Activated naive CD8-positive, alpha-beta T cell (primary cell): Measurements from ENCODE around the gene KRT33A.
"Not testable (repeated sequence)": the region's sequence is repeated elsewhere in the genome, so short reads cannot be mapped to it uniquely, and the experiment has no call there.

Source experiments
- H3K27ac Mint-ChIP-seq: one replicate; pipeline ENCODE4 v1.8.0; 2021; ENCODE audit warnings: mixed read lengths
- H3K27me3 Mint-ChIP-seq: one replicate; pipeline ENCODE4 v1.8.0; 2021; ENCODE audit warnings: mixed read lengths
- H3K36me3 Mint-ChIP-seq: one replicate; pipeline ENCODE4 v1.8.0; 2021; ENCODE audit warnings: mixed read lengths
- H3K4me1 Mint-ChIP-seq: one replicate; pipeline ENCODE4 v1.8.0; 2021; ENCODE audit warnings: low read depth, mixed read lengths
- H3K4me3 Mint-ChIP-seq: one replicate; pipeline ENCODE4 v1.8.0; 2021; ENCODE audit warnings: mild to moderate bottlenecking, mixed read lengths
- H3K9me3 Mint-ChIP-seq: one replicate; pipeline ENCODE4 v1.8.0; 2021; ENCODE audit warnings: low read depth, mixed read lengths

The KRT33A gene

DNA sequence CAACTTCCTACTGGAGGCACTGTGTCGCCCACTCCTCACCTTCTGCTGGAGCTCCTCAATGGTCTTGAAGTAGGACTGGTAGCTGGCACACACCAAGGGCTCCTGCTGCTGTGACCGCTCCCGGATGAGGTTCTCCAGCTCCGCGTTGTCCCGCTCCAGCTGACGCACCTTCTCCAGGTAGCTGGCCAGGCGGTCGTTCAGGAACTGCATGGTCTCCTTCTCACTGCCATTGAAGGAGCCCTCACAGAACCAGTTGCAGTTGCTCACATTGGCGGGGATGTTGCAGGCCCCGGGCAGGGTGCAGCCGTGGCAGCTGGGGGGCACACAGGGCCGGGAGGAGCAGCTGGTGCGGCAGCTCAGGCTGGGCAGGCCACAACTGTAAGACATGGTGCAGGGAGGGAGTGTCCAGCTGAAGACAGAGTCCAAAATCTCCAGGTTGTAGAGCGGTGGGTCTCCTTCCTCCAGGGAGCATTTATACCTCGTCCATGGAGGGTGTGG is at the start of gene KRT33A:
KRT33A (minus strand) TSS at position 448 of the 498 bp plus-strand sequence; CDS start at position 387, 61 bp downstream.
- not testable (repeated sequence) for H3K4me3 Mint-ChIP-seq, H3K27me3 Mint-ChIP-seq, H3K36me3 Mint-ChIP-seq, H3K27ac Mint-ChIP-seq, H3K9me3 Mint-ChIP-seq
- H3K4me1 Mint-ChIP-seq: peaks cover 17% of the 10 kb centered on the region

DNA sequence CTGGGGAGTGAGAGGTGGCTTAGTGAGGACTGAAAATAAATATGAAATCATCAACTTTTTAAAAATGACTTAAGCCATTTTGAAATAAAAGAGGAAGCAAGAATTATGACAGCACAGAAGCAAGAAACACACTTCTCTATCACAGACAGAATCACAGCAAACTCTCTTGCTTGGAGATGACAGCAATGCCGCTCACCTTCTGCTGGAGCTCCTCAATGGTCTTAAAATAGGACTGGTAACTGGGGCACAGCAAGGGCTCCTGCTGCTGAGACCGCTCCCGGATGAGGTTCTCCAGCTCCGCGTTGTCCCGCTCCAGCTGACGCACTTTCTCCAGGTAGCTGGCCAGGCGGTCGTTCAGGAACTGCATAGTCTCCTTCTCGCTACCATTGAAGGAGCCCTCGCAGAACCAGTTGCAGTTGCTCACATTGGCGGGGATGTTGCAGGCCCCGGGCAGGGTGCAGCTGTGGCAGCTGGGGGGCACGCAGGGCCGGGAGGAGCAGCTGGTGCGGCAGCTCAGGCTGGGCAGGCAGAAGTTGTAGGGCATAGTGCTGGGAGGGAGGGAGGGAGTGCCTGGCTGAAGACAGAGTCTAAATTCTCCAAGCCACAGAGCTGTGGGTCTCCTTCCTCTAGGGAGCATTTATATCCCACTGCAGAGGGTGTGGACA is 46.5 kb upstream of the KRT33A start, which contains the start of gene KRT31:
KRT31 (minus strand) TSS at position 613 of the 665 bp plus-strand sequence; CDS start at position 544, 69 bp downstream.
- Mint-ChIP-seq H3K36me3 (peaks cover 2% of the 10 kb centered on the region), H3K4me3 (no peak within 1 kb of the TSS), H3K9me3 (no peaks in the 10 kb centered on the region), H3K4me1 (peaks cover 12% of the 10 kb centered on the region), H3K27me3 (no peaks in the 10 kb centered on the region), H3K27ac (no peak within 1 kb of the TSS)

DNA sequence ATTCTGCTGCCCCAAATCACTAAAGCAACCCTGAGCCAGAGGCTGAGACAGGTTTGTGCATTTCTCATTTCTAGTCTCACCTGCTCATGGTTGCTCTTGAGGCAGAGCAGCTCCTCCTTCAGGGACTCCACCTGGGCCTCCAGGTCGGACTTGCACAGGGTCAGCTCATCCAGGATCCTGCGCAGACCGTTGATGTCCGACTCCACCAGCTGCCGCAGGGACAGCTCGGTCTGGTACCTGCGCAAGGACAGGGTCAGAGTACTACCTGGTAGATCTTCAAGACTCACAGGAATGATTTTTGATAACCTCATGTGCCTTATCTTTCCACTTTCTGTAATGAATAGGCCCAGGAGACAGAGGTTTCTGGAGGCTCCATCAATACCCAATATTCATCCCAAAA is 45.7 kb upstream of the KRT33A start:
- Mint-ChIP-seq H3K27ac (no peak overlapping the region), H3K9me3 (no peaks in the 10 kb centered on the region), H3K4me1 (peaks cover 10% of the 10 kb centered on the region), H3K4me3 (no peak overlapping the region), H3K36me3 (peaks cover 2% of the 10 kb centered on the region), H3K27me3 (peaks cover 2% of the 10 kb centered on the region)

DNA sequence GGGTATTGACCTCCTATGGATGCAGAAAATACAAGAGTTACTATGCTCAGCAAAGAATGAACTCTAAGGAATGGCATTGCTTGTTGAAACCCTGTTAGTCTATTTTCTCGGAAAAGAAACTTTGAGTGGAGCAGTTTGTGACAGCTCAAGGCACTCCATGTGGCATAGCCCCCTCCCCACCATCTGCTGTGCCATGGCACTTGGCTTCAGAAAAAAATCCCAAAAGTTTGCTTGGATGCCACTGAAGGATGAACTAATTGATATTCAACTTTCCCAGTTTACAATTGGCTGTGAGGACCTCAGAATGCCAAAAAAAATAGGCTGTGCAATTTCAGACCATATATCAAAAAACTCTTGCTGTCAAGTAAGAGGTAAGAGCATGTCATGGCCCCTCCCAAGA is 45.0 kb upstream of the KRT33A start:
- Mint-ChIP-seq H3K27me3 (peaks cover 2% of the 10 kb centered on the region), H3K4me3 (no peak overlapping the region), H3K27ac (no peak overlapping the region), H3K9me3 (no peaks in the 10 kb centered on the region), H3K36me3 (peaks cover 2% of the 10 kb centered on the region), H3K4me1 (peaks cover 10% of the 10 kb centered on the region)

DNA sequence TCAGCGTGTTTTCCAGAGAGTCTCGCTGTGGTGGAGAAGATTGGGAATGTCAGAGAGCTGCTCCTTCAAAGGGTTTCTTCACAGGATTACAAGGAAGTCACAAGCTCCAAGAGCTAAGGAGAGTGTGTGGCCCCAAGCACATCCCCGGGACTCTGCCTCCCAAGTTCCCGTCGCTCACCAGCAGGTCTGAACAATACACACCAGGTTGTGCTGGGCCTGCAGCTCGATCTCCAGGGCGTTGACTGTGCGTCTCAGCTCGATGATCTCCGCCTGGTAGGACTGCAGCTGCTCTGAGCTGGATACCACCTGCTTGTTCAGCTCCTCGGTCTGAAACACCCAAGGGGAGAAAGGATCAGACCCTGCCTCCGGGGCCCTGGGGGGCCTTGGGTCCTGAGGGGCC is 44.4 kb upstream of the KRT33A start:
- H3K9me3 Mint-ChIP-seq, H3K36me3 Mint-ChIP-seq: not testable (repeated sequence)

DNA sequence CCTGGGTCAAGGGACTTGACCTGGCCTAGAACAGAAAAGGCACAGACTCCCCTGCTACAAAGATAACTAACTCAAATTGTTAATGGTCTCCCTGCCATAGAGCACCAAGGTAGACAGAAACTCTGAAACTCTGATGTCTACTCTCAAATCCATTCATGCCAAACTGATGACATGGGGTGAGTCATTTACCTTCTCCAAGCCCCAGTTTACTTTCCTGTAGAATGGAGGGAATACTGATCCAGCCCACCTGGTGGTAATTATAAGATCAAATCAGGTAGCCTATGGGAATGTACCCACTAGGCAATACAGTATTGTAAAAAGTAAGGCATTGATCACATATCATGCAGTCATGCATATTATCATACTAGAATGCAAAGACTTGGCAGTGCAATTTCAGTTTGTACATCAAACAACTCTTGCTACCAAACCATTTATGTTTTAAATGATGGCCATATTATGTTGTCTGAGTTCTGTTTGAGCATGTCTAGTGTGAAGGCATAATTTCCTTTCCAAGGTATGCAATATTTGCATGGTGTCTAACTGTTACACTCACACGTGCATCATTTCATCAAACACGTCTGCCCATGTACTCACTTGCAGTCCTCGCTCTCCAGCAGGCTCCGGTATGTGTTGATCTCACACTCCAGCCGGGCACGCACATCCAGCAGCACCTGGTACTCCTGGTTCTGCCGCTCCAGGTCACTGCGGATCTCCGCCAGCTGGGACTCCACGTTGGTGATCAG is 43.8 kb upstream of the KRT33A start:
- Mint-ChIP-seq H3K36me3 (no peaks in the 10 kb centered on the region), H3K27me3 (peaks cover 2% of the 10 kb centered on the region), H3K27ac (no peak overlapping the region), H3K4me3 (no peak overlapping the region), H3K4me1 (peaks cover 6% of the 10 kb centered on the region), H3K9me3 (no peaks in the 10 kb centered on the region)

More for the DNA sequence above, 44.4 kb upstream of the KRT33A start:
- not testable (repeated sequence) for H3K27ac Mint-ChIP-seq, H3K27me3 Mint-ChIP-seq, H3K4me1 Mint-ChIP-seq, H3K4me3 Mint-ChIP-seq

DNA sequence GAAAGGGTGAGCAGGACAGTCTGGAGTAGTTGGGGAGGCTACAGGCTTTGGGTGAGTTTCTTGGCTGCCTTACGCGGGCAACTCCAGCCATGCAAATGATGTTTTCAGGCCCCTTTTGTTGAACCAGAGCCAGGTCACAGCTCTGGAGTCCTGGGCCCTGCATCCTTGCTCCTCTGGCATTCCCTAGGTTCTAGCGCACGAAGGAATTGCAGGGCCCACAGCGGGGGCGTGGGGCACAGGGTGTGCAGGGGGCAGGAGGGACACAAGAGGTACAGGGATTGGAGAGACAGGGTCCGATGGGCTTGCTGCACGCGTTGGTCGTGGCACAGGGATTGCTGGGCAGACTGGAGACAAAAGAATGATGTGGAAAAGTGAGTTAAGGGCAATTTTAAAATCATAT is 43.2 kb upstream of the KRT33A start:
- Mint-ChIP-seq H3K4me1 (peaks cover 4% of the 10 kb centered on the region), H3K27ac (no peak overlapping the region), H3K4me3 (no peak overlapping the region), H3K36me3 (no peaks in the 10 kb centered on the region), H3K9me3 (no peaks in the 10 kb centered on the region), H3K27me3 (peaks cover 2% of the 10 kb centered on the region)

DNA sequence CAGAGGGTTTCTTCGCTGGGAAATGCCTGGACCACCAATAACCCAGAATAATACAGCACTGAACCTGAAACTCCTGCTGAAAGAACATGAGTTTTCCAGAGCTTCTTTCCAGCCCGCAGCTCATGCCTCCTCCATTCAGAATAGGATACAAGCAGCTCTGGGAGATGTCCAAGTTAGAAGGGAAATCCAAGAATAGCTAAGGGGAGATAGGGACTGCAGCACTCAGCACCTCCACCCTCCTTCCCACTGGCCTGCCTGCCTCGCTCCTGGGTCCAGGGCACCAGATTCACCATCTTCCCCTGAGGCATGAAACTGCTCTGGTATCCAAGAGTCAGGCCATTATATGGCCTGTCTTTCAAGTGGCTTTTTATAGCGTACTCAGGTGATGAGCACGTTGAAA is 42.7 kb upstream of the KRT33A start:
- peaks cover 2% of the 10 kb centered on the region for H3K27me3 Mint-ChIP-seq
- H3K4me3 Mint-ChIP-seq: no peak overlapping the region
- H3K9me3 Mint-ChIP-seq: no peaks in the 10 kb centered on the region
- H3K4me1 Mint-ChIP-seq: peaks cover 7% of the 10 kb centered on the region
- no peak overlapping the region for H3K27ac Mint-ChIP-seq
- H3K36me3 Mint-ChIP-seq: no peaks in the 10 kb centered on the region

DNA sequence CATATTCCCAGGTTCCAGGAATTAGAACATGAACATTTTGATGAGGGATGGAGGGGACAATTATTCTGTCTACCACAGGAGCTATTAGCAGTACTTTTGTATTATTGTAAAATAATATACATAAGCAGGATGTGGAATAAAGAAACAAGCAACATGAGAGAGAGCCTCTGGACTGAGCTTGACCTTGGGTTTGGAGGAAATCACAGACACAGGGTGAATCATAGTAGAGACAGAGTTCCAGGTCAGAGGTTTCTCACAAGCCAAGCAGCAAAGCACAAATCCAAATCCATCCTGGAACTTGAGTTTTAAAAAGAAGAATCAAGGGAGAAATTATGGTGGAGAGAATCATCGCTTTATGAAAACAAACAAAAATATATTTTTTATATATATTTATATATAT is 41.6 kb upstream of the KRT33A start:
- Mint-ChIP-seq H3K4me3 (no peak overlapping the region), H3K27me3 (peaks cover 2% of the 10 kb centered on the region), H3K9me3 (no peaks in the 10 kb centered on the region), H3K27ac (no peak overlapping the region), H3K36me3 (peaks cover 1% of the 10 kb centered on the region), H3K4me1 (peaks cover 7% of the 10 kb centered on the region)

DNA sequence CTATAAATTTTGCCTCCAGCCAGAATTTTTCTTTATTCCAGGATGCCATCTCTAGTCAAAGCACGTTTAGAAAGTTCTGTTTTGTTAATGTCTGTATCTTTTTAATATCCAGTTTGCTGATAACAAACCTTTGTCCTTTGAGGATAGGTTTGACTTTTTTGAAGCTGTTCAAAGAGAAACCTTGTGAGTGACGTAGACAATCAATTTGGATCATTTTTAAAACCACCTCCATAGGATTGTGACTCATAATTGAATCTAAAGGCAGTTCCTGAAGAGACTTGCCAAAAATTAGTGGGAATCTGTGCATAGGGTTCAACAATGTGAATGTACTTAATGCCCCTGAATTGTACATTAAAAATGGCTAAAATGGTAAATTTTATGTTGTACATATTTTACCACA is 40.9 kb upstream of the KRT33A start:
- Mint-ChIP-seq H3K27me3 (peaks cover 2% of the 10 kb centered on the region), H3K36me3 (peaks cover 4% of the 10 kb centered on the region), H3K4me1 (peaks cover 7% of the 10 kb centered on the region), H3K9me3 (peaks cover 2% of the 10 kb centered on the region), H3K27ac (no peak overlapping the region), H3K4me3 (no peak overlapping the region)

DNA sequence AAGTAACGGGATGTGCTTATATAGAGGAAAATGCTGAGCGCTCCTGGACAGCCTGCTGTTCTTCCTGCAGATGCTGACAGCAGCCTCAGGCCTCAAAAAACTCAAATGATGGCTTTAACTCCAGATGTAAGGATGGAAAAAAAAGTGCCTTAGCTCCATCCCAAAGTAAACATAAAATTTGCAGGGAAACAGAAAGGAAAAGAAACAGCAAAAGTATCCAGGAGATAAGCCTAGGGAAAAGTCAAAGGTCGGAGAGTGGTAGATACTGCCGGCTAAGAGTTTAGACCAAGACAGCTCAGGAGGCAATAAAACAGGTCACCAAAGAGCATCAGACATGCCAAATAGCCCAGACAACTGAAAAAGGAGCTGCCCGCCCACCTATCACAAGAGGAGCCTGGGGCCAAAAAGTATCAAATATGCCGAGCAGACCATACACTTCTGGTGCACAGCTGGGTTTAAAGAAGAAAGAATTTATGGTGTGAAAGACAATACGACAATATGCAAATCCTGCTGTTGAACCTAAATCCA is 39.8 kb upstream of the KRT33A start:
- no peak overlapping the region for H3K27ac Mint-ChIP-seq
- H3K4me1 Mint-ChIP-seq: peaks cover 4% of the 10 kb centered on the region
- H3K9me3 Mint-ChIP-seq: peaks cover 5% of the 10 kb centered on the region
- no peak overlapping the region for H3K4me3 Mint-ChIP-seq
- H3K36me3 Mint-ChIP-seq: peaks cover 5% of the 10 kb centered on the region
- H3K27me3 Mint-ChIP-seq: peaks cover 2% of the 10 kb centered on the region

DNA sequence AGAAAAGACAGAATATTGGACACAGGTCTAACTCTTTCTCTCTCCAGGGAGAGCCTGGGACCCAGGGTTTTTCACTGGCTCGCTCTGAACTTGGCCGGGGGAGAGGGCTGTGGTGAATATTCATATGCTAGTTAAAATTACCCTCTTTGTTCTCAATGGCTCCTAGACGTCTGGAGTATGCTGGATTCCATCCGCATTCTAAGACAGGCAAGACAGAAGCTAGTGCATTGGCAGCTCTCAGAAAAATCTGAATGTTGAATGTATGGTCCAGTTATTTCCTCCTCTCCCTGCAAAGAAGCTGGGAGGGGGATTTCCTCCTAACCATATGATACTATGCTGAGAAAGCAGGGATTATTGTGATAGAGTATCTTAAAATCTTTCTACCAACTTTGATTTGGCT is 37.0 kb upstream of the KRT33A start:
- Mint-ChIP-seq H3K9me3 (peaks cover 5% of the 10 kb centered on the region), H3K4me1 (peaks cover 4% of the 10 kb centered on the region), H3K27me3 (peaks cover 2% of the 10 kb centered on the region), H3K27ac (no peak overlapping the region), H3K4me3 (no peak overlapping the region), H3K36me3 (peaks cover 5% of the 10 kb centered on the region)

DNA sequence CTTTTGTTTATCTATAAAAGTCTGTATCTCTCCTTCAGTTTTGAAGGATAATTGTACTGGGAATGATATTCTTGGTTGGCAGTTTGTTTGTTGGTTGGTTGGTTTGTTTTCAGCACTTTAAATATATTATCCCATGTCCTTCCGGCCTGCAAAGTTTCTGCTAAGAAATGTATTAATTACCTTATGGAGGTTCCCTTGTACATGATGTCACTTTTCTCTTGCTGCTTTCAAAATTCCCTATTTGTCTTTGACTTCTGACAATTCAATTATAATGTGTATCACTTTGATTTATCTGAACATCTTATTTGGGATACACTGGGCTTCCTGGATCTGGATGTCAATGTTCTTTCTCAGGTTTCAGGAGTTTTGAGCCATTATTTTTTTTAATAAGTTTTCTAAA is 35.6 kb upstream of the KRT33A start:
- Mint-ChIP-seq H3K27ac (no peak overlapping the region), H3K36me3 (peaks cover 5% of the 10 kb centered on the region), H3K9me3 (peaks cover 5% of the 10 kb centered on the region), H3K27me3 (no peaks in the 10 kb centered on the region), H3K4me1 (peaks cover 4% of the 10 kb centered on the region), H3K4me3 (no peak overlapping the region)

DNA sequence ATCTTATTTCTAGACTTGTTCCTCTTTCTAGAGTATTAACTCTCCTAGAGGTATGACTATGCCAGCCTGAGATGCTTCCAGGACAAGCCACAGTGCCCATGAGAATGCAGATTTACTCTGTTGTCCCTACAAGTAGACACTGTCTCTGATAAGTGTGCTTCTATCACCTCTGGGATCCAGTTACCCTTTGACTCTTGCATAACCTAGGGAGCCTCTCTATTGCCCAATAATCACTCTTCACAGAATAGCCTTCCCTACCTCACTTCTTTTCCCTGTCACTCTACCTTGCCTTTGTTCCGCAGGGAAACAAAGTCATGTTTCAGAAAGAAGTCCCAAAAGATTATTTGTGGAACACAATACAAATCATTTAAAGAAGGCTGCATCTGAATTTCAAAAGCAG is 33.1 kb upstream of the KRT33A start:
- Mint-ChIP-seq H3K4me3 (no peak overlapping the region), H3K36me3 (peaks cover 5% of the 10 kb centered on the region), H3K4me1 (peaks cover 7% of the 10 kb centered on the region), H3K27ac (no peak overlapping the region), H3K9me3 (peaks cover 5% of the 10 kb centered on the region), H3K27me3 (no peaks in the 10 kb centered on the region)

DNA sequence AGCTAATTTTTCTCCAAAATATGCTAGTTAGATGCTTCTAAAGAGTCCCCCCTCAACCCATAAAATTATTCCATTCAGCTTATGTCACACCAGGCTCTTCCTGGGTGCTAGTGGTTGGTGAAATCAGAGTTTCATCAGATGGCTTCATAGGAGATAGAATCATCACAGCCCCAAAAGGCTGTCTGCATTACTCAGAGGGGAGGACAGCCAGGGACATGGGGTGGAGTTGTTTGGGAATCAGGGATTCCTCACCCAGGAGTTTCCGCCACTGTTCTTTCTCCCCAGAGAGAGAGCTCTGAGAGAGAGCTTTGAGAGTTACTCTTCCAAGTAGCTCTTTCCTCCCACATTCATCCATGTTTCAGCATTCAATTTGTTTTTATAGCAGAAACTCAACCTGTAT is 31.8 kb upstream of the KRT33A start:
- peaks cover 5% of the 10 kb centered on the region for H3K36me3 Mint-ChIP-seq
- peaks cover 5% of the 10 kb centered on the region for H3K9me3 Mint-ChIP-seq
- H3K27me3 Mint-ChIP-seq: no peaks in the 10 kb centered on the region
- H3K4me3 Mint-ChIP-seq: no peak overlapping the region
- peaks cover 15% of the 10 kb centered on the region for H3K4me1 Mint-ChIP-seq
- H3K27ac Mint-ChIP-seq: no peak overlapping the region
